OCI-LY1 (cell line): ENCODE measurements around the gene ARHGEF37.
"Not testable (repeated sequence)": the region's sequence is repeated elsewhere in the genome, so short reads cannot be mapped to it uniquely, and the experiment has no call there.

ENCODE experiments used
- H2AFZ ChIP-seq: fragments of 200-600 bp; sonication (generic), shearing (Covaris generic); 2 replicates; pipeline ENCODE4 v1.6.0; 2014; ENCODE audit warnings: antibody characterized with exemption, mild to moderate bottlenecking, low read length
- H3F3A ChIP-seq: fragments of 200-600 bp; sonication (generic), shearing (Covaris generic); 2 replicates; pipeline ENCODE4 v1.6.0; 2014; ENCODE audit warnings: mild to moderate bottlenecking, antibody characterized with exemption, low read length, moderate library complexity; ENCODE audit not compliant: insufficient read depth
- H3K27ac ChIP-seq: fragments of 200-600 bp; sonication (generic); 2 replicates; pipeline ENCODE4 v1.5.1; 2014; ENCODE audit warnings: low read length, mixed run types, mild to moderate bottlenecking, low read depth; ENCODE audit not compliant: poor library complexity, severe bottlenecking
- H3K27me3 ChIP-seq: fragments of 200-600 bp; sonication (generic); 2 replicates; pipeline ENCODE4 v1.6.0; 2014; ENCODE audit warnings: antibody characterized with exemption, mild to moderate bottlenecking, low read length, moderate library complexity; ENCODE audit not compliant: insufficient read depth
- H3K36me3 ChIP-seq: fragments of 200-600 bp; sonication (generic); 2 replicates; pipeline ENCODE4 v1.6.1; 2014; ENCODE audit warnings: mild to moderate bottlenecking, antibody characterized with exemption, low read length, moderate library complexity, mixed read lengths; ENCODE audit not compliant: insufficient read depth
- H3K4me1 ChIP-seq: fragments of 200-600 bp; sonication (generic); 2 replicates; pipeline ENCODE4 v1.5.1; 2014; ENCODE audit warnings: mild to moderate bottlenecking, low read length, moderate library complexity; ENCODE audit not compliant: insufficient read depth, severe bottlenecking
- H3K4me2 ChIP-seq: fragments of 200-600 bp; sonication (generic), shearing (Covaris generic); 2 replicates; pipeline ENCODE4 v1.6.1; 2014; ENCODE audit warnings: low read length
- H3K4me3 ChIP-seq: fragments of 200-600 bp; sonication (generic); 2 replicates; pipeline ENCODE4 v1.5.1; 2014; ENCODE audit warnings: low read length, low read depth, mild to moderate bottlenecking, mixed read lengths; ENCODE audit not compliant: poor library complexity, severe bottlenecking
- H3K79me2 ChIP-seq: fragments of 200-600 bp; shearing (Covaris generic); 2 replicates; pipeline ENCODE4 v1.6.1; 2016; ENCODE audit warnings: mixed run types, low read length, mixed read lengths; ENCODE audit not compliant: insufficient read depth
- H3K9ac ChIP-seq: fragments of 200-600 bp; sonication (generic), shearing (Covaris generic); 2 replicates; pipeline ENCODE4 v1.6.1; 2014; ENCODE audit warnings: mild to moderate bottlenecking, low read length, mixed read lengths
- H3K9me2 ChIP-seq: fragments of 200-600 bp; sonication (generic), shearing (Covaris generic); 2 replicates; pipeline ENCODE4 v1.6.1; 2014; ENCODE audit warnings: low read depth, mild to moderate bottlenecking, low read length, mixed read lengths
- H3K9me3 ChIP-seq: fragments of 200-600 bp; shearing (Covaris generic); 2 replicates; pipeline ENCODE4 v1.6.1; 2014; ENCODE audit warnings: low read length, mixed read lengths
- H4K20me1 ChIP-seq: fragments of 200-600 bp; sonication (generic), shearing (Covaris generic); 2 replicates; pipeline ENCODE4 v1.6.0; 2016; ENCODE audit warnings: mild to moderate bottlenecking, low read length; ENCODE audit not compliant: insufficient read depth
- EZH2 ChIP-seq: fragments of 200-600 bp; sonication (generic), shearing (Covaris generic); IDR thresholded peaks from 2 replicates; pipeline ENCODE4 v1.8.0; 2017; ENCODE audit warnings: borderline replicate concordance, mixed run types, mild to moderate bottlenecking, antibody characterized with exemption, low read length, moderate library complexity, mixed read lengths
- TF ChIP-seq, protein P1 (sequence below): fragments of 200-600 bp; sonication (generic), shearing (Covaris generic); IDR thresholded peaks from 2 replicates; pipeline ENCODE4 v1.5.1; 2017; ENCODE audit warnings: mild to moderate bottlenecking, antibody characterized with exemption, low read length, moderate library complexity, mixed read lengths

Gene ARHGEF37, protein sequence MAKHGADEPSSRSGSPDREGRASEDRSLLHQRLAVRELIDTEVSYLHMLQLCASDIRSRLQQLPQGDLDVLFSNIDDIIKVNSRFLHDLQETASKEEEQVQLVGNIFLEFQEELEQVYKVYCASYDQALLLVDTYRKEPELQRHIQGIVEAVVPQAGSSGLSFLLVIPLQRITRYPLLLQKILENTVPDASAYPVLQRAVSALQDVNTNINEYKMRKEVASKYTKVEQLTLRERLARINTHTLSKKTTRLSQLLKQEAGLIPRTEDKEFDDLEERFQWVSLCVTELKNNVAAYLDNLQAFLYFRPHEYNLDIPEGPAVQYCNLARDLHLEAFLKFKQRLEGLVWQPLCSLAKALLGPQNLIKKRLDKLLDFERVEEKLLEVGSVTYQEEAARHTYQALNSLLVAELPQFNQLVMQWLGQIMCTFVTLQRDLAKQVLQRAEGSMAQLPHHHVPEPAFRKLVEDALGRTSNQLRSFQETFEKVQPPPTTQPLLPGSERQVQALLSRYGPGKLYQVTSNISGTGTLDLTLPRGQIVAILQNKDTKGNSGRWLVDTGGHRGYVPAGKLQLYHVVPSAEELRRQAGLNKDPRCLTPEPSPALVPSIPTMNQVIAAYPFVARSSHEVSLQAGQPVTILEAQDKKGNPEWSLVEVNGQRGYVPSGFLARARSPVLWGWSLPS

DNA sequence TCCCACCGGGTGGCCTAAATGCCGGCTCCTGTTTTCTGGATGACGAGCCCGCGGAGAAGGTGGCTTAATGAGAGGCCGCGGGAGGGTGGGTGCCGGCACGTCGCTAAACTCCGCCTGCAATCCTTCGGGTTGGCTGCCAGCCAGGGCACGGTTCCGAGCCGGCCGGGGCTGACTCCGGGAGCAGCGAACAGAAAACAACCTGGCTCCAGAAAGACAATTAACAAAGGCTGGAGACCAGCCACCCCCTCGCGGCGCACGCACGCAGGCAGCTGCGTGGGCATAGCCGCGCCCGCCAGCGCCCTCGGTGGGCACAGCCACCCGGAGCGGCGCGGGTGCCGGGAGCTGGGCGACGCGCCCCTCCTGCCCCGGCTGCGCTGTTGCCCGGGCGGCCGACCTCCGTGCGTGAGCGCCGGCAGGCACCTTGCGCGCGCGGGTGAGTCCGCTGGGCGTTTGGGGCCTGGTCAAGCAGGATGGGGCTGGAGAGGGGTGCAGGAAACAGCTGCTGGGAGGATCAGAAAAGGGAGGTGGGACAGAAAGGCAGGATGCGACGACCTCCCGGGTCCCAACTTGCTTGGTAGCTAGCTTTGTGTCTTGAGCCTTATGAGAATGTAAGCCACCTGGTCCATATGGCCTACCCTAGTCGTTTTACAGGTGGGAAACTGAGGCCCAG lies at the start of gene ARHGEF37:
Gene ARHGEF37 (plus strand): TSS at position 307 of the 670 bp plus-strand sequence. CDS start 16,272 bp downstream, outside the sequence.
- H3K4me2 ChIP-seq, result peak within 1 kb of the TSS; percentile 70
- H2AFZ ChIP-seq, result no peak within 1 kb of the TSS
- no peak for TF ChIP-seq EZH2
- TF ChIP-seq, protein P1, sequence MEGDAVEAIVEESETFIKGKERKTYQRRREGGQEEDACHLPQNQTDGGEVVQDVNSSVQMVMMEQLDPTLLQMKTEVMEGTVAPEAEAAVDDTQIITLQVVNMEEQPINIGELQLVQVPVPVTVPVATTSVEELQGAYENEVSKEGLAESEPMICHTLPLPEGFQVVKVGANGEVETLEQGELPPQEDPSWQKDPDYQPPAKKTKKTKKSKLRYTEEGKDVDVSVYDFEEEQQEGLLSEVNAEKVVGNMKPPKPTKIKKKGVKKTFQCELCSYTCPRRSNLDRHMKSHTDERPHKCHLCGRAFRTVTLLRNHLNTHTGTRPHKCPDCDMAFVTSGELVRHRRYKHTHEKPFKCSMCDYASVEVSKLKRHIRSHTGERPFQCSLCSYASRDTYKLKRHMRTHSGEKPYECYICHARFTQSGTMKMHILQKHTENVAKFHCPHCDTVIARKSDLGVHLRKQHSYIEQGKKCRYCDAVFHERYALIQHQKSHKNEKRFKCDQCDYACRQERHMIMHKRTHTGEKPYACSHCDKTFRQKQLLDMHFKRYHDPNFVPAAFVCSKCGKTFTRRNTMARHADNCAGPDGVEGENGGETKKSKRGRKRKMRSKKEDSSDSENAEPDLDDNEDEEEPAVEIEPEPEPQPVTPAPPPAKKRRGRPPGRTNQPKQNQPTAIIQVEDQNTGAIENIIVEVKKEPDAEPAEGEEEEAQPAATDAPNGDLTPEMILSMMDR, result no peak
- no peaks in the 10 kb centered on the region for H3K9me3 ChIP-seq
- H3K27ac ChIP-seq, result no peak within 1 kb of the TSS
- peaks cover 9% of the 10 kb centered on the region for H3K4me1 ChIP-seq
- peak within 1 kb of the TSS; percentile 55 for H3K4me3 ChIP-seq
- H3F3A ChIP-seq, result no peaks in the 10 kb centered on the region
- no peaks in the 10 kb centered on the region for H3K79me2 ChIP-seq
- H3K36me3 ChIP-seq, result no peaks in the 10 kb centered on the region
- peak within 1 kb of the TSS; percentile 15; the same call in 1 of the 2 replicates for H3K9ac ChIP-seq
- peaks cover 4% of the 10 kb centered on the region; the same call in 1 of the 2 replicates for H3K27me3 ChIP-seq
- no peaks in the 10 kb centered on the region for H3K9me2 ChIP-seq
- no peaks in the 10 kb centered on the region for H4K20me1 ChIP-seq

DNA sequence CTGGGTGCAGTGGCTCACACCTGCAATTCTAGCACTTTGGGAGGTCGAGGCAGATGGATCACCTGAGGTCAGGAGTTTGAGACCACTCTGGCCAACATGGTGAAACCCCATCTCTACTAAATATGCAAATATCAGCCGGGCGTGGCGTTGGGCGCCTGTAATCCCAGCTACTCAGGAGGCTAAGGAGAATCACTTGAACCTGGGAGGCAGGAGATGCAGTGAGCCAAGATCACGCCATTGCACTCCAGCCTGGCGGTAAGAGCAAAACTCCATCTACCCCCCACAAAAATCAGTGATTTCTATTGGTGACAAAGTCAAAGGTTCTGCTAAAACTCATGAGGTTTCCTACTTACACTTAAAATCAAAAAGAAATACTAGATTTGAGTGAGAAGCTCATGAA lies 48.9 kb upstream of the ARHGEF37 start:
- Histone ChIP-seq H3K36me3 (peaks cover 55% of the 10 kb centered on the region), H3F3A (no peaks in the 10 kb centered on the region), H3K79me2 (peaks cover 100% of the 10 kb centered on the region), H4K20me1 (peaks cover 6% of the 10 kb centered on the region; the same call in 1 of the 2 replicates), H3K4me1 (peaks cover 29% of the 10 kb centered on the region), H3K4me2 (no peak overlapping the region), H2AFZ (no peak overlapping the region), H3K9me3 (no peaks in the 10 kb centered on the region), H3K9me2 (no peaks in the 10 kb centered on the region), H3K27me3 (no peaks in the 10 kb centered on the region), H3K27ac (no peak overlapping the region), H3K9ac (no peak overlapping the region), H3K4me3 (no peak overlapping the region)
- TF ChIP-seq, protein P1, result no peak
- TF ChIP-seq EZH2, result no peak

DNA sequence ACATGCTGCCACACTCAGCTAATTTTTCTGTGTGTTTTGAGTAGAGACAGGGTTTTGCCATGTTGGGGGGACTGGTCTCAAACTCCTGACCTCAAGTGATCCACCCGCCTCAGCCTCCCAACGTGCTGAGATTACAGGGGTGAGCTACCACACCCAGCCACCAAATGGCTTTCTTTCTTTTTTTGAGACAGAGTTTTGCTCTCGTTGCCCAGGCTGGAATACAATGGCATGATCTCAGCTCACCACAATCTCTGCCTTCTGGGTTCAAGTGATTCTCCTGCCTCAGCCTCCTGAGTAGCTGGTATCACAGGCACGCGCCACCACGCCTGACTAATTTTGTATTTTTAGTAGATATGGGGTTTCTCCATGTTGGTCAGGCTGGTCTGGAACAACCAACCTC lies 45.5 kb upstream of the ARHGEF37 start:
- H3K4me1 ChIP-seq, H3K27ac ChIP-seq, H3K9me2 ChIP-seq, H3K9me3 ChIP-seq, H3F3A ChIP-seq, H3K4me3 ChIP-seq, H3K27me3 ChIP-seq, H3K9ac ChIP-seq, H2AFZ ChIP-seq, H4K20me1 ChIP-seq, H3K4me2 ChIP-seq: not testable (repeated sequence)
- Histone ChIP-seq H3K36me3 (peaks cover 80% of the 10 kb centered on the region), H3K79me2 (peaks cover 98% of the 10 kb centered on the region)
